ENCODE measurements around the gene PAH. TPM values are rescaled to one million over a fixed set of nuclear protein-coding genes. Genes with fewer than 3 reads are reported as not detected.

The PAH gene
- total RNA-seq, 3 donors from 2014 or later, result 2.8 TPM; not detected in 2

- Histone ChIP-seq H3K36me3 (no peaks in the 10 kb centered on the region), H3K27ac (no peak overlapping the region), H3K4me3 (no peak overlapping the region), H3K27me3 (no peaks in the 10 kb centered on the region), H3K4me1 (no peaks in the 10 kb centered on the region), H3K9me3 (no peaks in the 10 kb centered on the region)
- no peak for TF ChIP-seq POLR2AphosphoS5 (IDR thresholded peaks at IDR 0.05)
- TF ChIP-seq CTCF (IDR thresholded peaks at IDR 0.05), result no peak
- no peak for TF ChIP-seq POLR2A (IDR thresholded peaks at IDR 0.05)
- intact Hi-C loops (cut with DNase I; ENCODE audit: low total_unique reads), result no loop called here
- DNase-seq (ENCODE audit: low spot score in 2 of 2), result no peak
Measured at GRCh38 chr12:102874819-102875218, 42.2 kb downstream of the PAH start.

DNA sequence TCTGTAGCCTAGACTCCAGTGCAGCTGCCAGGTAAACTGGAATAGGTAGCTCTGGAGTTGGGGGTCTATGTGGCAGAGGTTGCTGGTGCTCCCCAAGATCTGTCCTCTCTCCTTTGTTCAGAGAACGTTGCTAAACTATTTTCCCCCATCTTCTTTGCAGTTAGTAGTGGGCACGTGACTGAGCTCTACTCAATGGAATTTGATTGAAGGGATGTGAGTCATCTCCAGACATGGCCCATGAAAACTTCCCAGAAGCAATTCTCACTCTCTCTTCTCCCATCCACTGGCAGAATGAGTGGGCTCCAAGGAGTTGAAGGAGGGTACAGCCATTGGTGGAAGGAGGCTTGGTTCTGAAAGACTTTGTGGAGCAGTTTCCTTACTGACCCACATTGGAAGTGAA, 44.0 kb downstream of the PAH start:
- Histone ChIP-seq H3K4me3 (no peak overlapping the region), H3K36me3 (no peaks in the 10 kb centered on the region), H3K9me3 (no peaks in the 10 kb centered on the region), H3K27ac (no peak overlapping the region), H3K4me1 (no peaks in the 10 kb centered on the region), H3K27me3 (no peaks in the 10 kb centered on the region)
- intact Hi-C loops (cut with DNase I; ENCODE audit: low total_unique reads), result no loop called here
- no peak for DNase-seq (ENCODE audit: low spot score in 2 of 2)
- TF ChIP-seq POLR2AphosphoS5 (IDR thresholded peaks at IDR 0.05), result no peak
- TF ChIP-seq CTCF (IDR thresholded peaks at IDR 0.05), result no peak
- no peak for TF ChIP-seq POLR2A (IDR thresholded peaks at IDR 0.05)

GRCh38 chr12:102871014-102871413, 46.0 kb downstream of the PAH start:
- no peaks in the 10 kb centered on the region for H3K4me1 ChIP-seq
- no peaks in the 10 kb centered on the region for H3K27me3 ChIP-seq
- no peak for DNase-seq (ENCODE audit: low spot score in 2 of 2)
- no peak overlapping the region for H3K27ac ChIP-seq
- no peak overlapping the region for H3K4me3 ChIP-seq
- H3K9me3 ChIP-seq, result no peaks in the 10 kb centered on the region
- H3K36me3 ChIP-seq, result no peaks in the 10 kb centered on the region
- intact Hi-C loops (cut with DNase I; ENCODE audit: low total_unique reads), result no loop called here
- TF ChIP-seq CTCF (IDR thresholded peaks at IDR 0.05), result no peak
- TF ChIP-seq POLR2A (IDR thresholded peaks at IDR 0.05), result no peak

DNA sequence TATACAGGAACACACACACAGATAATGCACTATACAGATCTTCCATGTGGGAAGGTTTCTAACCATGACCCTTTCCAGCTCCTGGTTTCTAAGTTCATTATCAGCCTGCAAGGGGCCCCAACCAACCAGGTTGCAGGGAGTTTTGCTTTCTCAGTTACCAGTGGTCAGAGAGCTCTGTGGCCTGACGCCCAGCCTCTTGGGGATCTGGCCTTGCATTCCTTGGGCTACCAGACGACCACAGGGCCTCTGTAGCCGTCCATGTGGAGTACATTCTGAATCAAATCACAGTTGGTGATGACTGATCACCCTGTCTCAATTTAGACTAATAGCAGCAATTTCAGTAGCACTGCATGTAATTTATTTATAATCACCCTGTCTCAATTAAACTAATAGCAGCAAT, 47.5 kb downstream of the PAH start:
- intact Hi-C loops (cut with DNase I; ENCODE audit: low total_unique reads), result no loop called here
- Histone ChIP-seq H3K9me3 (no peaks in the 10 kb centered on the region), H3K36me3 (no peaks in the 10 kb centered on the region), H3K27ac (no peak overlapping the region), H3K4me1 (no peaks in the 10 kb centered on the region), H3K27me3 (no peaks in the 10 kb centered on the region), H3K4me3 (no peak overlapping the region)
- DNase-seq (ENCODE audit: low spot score in 2 of 2), result no peak
- TF ChIP-seq POLR2A (IDR thresholded peaks at IDR 0.05), result no peak
- TF ChIP-seq CTCF (IDR thresholded peaks at IDR 0.05), result no peak
- no peak for TF ChIP-seq POLR2AphosphoS5 (IDR thresholded peaks at IDR 0.05)

DNA sequence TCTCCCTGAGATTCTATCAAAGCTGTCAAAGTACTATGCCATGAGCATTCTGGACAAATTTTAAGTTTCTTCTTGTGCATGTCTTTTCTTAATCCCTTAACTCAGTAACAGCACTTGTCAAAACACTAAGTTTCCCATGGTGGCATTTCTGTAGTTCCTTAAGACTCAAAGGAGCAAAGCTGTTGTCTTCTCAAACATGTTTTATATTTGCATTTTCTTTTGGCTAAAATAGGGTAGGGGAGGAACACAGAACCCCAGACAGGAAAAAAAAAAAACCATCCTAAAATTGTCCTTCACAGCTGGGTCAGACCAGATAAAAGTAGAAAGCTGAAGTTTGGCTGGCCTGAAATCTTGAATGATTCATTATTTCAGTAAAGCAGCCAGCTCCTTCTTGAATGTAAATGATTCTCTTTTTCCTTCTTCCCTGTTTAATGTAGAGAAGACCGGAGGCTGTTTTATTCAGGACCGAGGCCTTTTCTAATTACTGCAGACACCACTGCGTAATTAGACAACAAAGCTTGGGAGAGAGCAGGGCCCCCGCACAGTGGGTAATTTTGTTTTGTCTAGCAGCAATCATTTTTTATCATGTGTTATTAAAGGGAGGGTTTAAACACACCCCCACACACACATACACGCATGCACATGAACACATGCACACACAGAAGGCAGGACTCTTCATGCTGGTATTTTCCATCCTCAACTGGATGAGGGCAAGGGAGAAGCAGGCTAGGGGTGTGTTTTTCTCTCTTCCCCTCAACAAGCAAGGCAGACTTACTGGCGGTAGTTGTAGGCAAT, 51.0 kb downstream of the PAH start:
- H3K36me3 ChIP-seq, result no peaks in the 10 kb centered on the region
- intact Hi-C loops (cut with DNase I; ENCODE audit: low total_unique reads), result no loop called here
- H3K27ac ChIP-seq, result no peak overlapping the region
- no peak for DNase-seq (ENCODE audit: low spot score in 2 of 2)
- H3K4me1 ChIP-seq, result no peaks in the 10 kb centered on the region
- H3K4me3 ChIP-seq, result no peak overlapping the region
- TF ChIP-seq CTCF (IDR thresholded peaks at IDR 0.05), result no peak
- no peak for TF ChIP-seq POLR2A (IDR thresholded peaks at IDR 0.05)
- no peaks in the 10 kb centered on the region for H3K9me3 ChIP-seq
- no peaks in the 10 kb centered on the region for H3K27me3 ChIP-seq

All from breast epithelium (tissue), 4 donors.